ENCODE data around the gene TMC1.

The TMC1 gene

GRCh38 chr9:72592502-72593403 lies 71.3 kb downstream of the TMC1 start:
- CTCF ChIA-PET, result interaction anchor here (0.5 to 2.2 kb wide), 20 partner anchors 8 to 313 kb away, joined by 3 to 20 read pairs (median 5); no protein-coding TSS in a partner anchor
- Mint-ChIP-seq H3K4me3 (no peak overlapping the region), H3K4me1 (peaks cover 20% of the 10 kb centered on the region), H3K27ac (no peak overlapping the region), H3K9me3 (no peaks in the 10 kb centered on the region), H3K27me3 (peaks cover 18% of the 10 kb centered on the region), H3K36me3 (no peaks in the 10 kb centered on the region)
- DNase-seq, result peak; percentile 24

GRCh38 chr9:72596451-72597180 lies 75.2 kb downstream of the TMC1 start:
- no peak for DNase-seq
- H3K36me3 Mint-ChIP-seq, result no peaks in the 10 kb centered on the region
- H3K4me3 Mint-ChIP-seq, result no peak overlapping the region
- CTCF ChIA-PET, result interaction anchor here (0.5 to 2.3 kb wide), 5 partner anchors 132 to 315 kb away, joined by 3 to 10 read pairs (median 3); no protein-coding TSS in a partner anchor
- no peak overlapping the region for H3K27ac Mint-ChIP-seq
- H3K9me3 Mint-ChIP-seq, result no peaks in the 10 kb centered on the region
- peaks cover 9% of the 10 kb centered on the region for H3K4me1 Mint-ChIP-seq
- peaks cover 24% of the 10 kb centered on the region for H3K27me3 Mint-ChIP-seq

GRCh38 chr9:72597181-72597517 lies 75.7 kb downstream of the TMC1 start:
- Mint-ChIP-seq H3K4me3 (no peak overlapping the region), H3K27ac (no peak overlapping the region), H3K36me3 (no peaks in the 10 kb centered on the region), H3K27me3 (peaks cover 24% of the 10 kb centered on the region), H3K4me1 (peaks cover 9% of the 10 kb centered on the region), H3K9me3 (no peaks in the 10 kb centered on the region)
- CTCF ChIA-PET, result interaction anchor here (0.5 to 2.3 kb wide), 5 partner anchors 133 to 316 kb away, joined by 3 to 10 read pairs (median 3); no protein-coding TSS in a partner anchor
- DNase-seq, result no peak

GRCh38 chr9:72597601-72598000 lies 76.2 kb downstream of the TMC1 start:
- DNase-seq, result no peak

GRCh38 chr9:72598639-72599038 lies 77.2 kb downstream of the TMC1 start:
- Mint-ChIP-seq H3K9me3 (no peaks in the 10 kb centered on the region), H3K4me1 (peaks cover 5% of the 10 kb centered on the region), H3K36me3 (no peaks in the 10 kb centered on the region), H3K4me3 (no peak overlapping the region), H3K27me3 (peaks cover 16% of the 10 kb centered on the region), H3K27ac (no peak overlapping the region)
- DNase-seq, result no peak
- CTCF ChIA-PET, result interaction anchor here (1.6 kb wide), 1 partner anchor 319 kb away, joined by 4 read pairs; no protein-coding TSS in a partner anchor

More at GRCh38 chr9:72597601-72598000, 76.2 kb downstream of the TMC1 start:
- no peak overlapping the region for H3K27ac Mint-ChIP-seq
- peaks cover 6% of the 10 kb centered on the region for H3K4me1 Mint-ChIP-seq
- CTCF ChIA-PET, result interaction anchor here (0.9 to 2.3 kb wide), 5 partner anchors 305 to 318 kb away, joined by 3 to 10 read pairs (median 3); no protein-coding TSS in a partner anchor
- H3K36me3 Mint-ChIP-seq, result no peaks in the 10 kb centered on the region
- H3K27me3 Mint-ChIP-seq, result peaks cover 24% of the 10 kb centered on the region
- H3K4me3 Mint-ChIP-seq, result no peak overlapping the region
- no peaks in the 10 kb centered on the region for H3K9me3 Mint-ChIP-seq

- Mint-ChIP-seq H3K9me3 (no peaks in the 10 kb centered on the region), H3K4me3 (no peak overlapping the region), H3K27me3 (peaks cover 11% of the 10 kb centered on the region), H3K36me3 (no peaks in the 10 kb centered on the region), H3K4me1 (peaks cover 5% of the 10 kb centered on the region), H3K27ac (no peak overlapping the region)
- DNase-seq, result no peak
- CTCF ChIA-PET, result interaction anchor here (0.7 to 1.6 kb wide), 6 partner anchors 304 to 561 kb away, joined by 3 to 7 read pairs (median 4); no protein-coding TSS in a partner anchor
These were observed 78.6 kb downstream of the TMC1 start for GRCh38 chr9:72599874-72600534.

GRCh38 chr9:72600671-72601070 lies 79.3 kb downstream of the TMC1 start:
- CTCF ChIA-PET, result interaction anchor here (1.2 to 1.6 kb wide), 2 partner anchors 305 to 308 kb away, joined by 4 read pairs; no protein-coding TSS in a partner anchor
- Mint-ChIP-seq H3K4me3 (no peak overlapping the region), H3K27me3 (peaks cover 11% of the 10 kb centered on the region), H3K4me1 (peaks cover 5% of the 10 kb centered on the region), H3K36me3 (no peaks in the 10 kb centered on the region), H3K9me3 (no peaks in the 10 kb centered on the region), H3K27ac (no peak overlapping the region)
- no peak for DNase-seq

GRCh38 chr9:72601615-72602014 lies 80.2 kb downstream of the TMC1 start:
- Mint-ChIP-seq H3K9me3 (no peaks in the 10 kb centered on the region), H3K4me1 (peaks cover 3% of the 10 kb centered on the region), H3K36me3 (no peaks in the 10 kb centered on the region), H3K4me3 (no peak overlapping the region), H3K27ac (peak overlapping the region; percentile 42), H3K27me3 (peaks cover 11% of the 10 kb centered on the region)
- CTCF ChIA-PET, result interaction anchor here (1.0 to 1.2 kb wide), 3 partner anchors 309 to 398 kb away, joined by 3 read pairs; no protein-coding TSS in a partner anchor
- DNase-seq, result no peak

GRCh38 chr9:72612449-72612848 lies 91.0 kb downstream of the TMC1 start:
- H3K36me3 Mint-ChIP-seq, result no peaks in the 10 kb centered on the region
- H3K4me3 Mint-ChIP-seq, result no peak overlapping the region
- no peaks in the 10 kb centered on the region for H3K4me1 Mint-ChIP-seq
- peaks cover 4% of the 10 kb centered on the region for H3K27me3 Mint-ChIP-seq
- no peaks in the 10 kb centered on the region for H3K9me3 Mint-ChIP-seq
- DNase-seq, result no peak
- no peak overlapping the region for H3K27ac Mint-ChIP-seq
- CTCF ChIA-PET, result interaction anchor here (0.7 to 1.5 kb wide), 2 partner anchors 23 to 320 kb away, joined by 3 to 4 read pairs; no protein-coding TSS in a partner anchor

- Mint-ChIP-seq H3K4me3 (no peak overlapping the region), H3K27ac (no peak overlapping the region), H3K27me3 (peaks cover 4% of the 10 kb centered on the region), H3K36me3 (no peaks in the 10 kb centered on the region), H3K4me1 (no peaks in the 10 kb centered on the region), H3K9me3 (no peaks in the 10 kb centered on the region)
- no peak for DNase-seq
- CTCF ChIA-PET, result interaction anchor here (0.7 kb wide), 1 partner anchor 328 kb away, joined by 4 read pairs; no protein-coding TSS in a partner anchor
These were observed 92.7 kb downstream of the TMC1 start for GRCh38 chr9:72614067-72614466.

GRCh38 chr9:72615931-72616330 lies 94.5 kb downstream of the TMC1 start:
- no peak for DNase-seq

GRCh38 chr9:72618811-72619210 lies 97.4 kb downstream of the TMC1 start:
- peaks cover 5% of the 10 kb centered on the region for H3K27me3 Mint-ChIP-seq
- no peak overlapping the region for H3K27ac Mint-ChIP-seq
- no peaks in the 10 kb centered on the region for H3K36me3 Mint-ChIP-seq
- no peaks in the 10 kb centered on the region for H3K4me1 Mint-ChIP-seq
- CTCF ChIA-PET, result no interaction called here
- H3K4me3 Mint-ChIP-seq, result no peak overlapping the region
- DNase-seq, result no peak
- H3K9me3 Mint-ChIP-seq, result no peaks in the 10 kb centered on the region

More at GRCh38 chr9:72615931-72616330, 94.5 kb downstream of the TMC1 start:
- Mint-ChIP-seq H3K4me1 (no peaks in the 10 kb centered on the region), H3K27ac (no peak overlapping the region), H3K4me3 (no peak overlapping the region), H3K9me3 (no peaks in the 10 kb centered on the region), H3K27me3 (peaks cover 4% of the 10 kb centered on the region), H3K36me3 (no peaks in the 10 kb centered on the region)
- CTCF ChIA-PET, result no interaction called here

- CTCF ChIA-PET, result interaction anchor here (1.1 kb wide), 1 partner anchor 329 kb away, joined by 3 read pairs; no protein-coding TSS in a partner anchor
- Mint-ChIP-seq H3K27me3 (peaks cover 5% of the 10 kb centered on the region), H3K4me1 (no peaks in the 10 kb centered on the region), H3K27ac (no peak overlapping the region), H3K4me3 (no peak overlapping the region), H3K9me3 (no peaks in the 10 kb centered on the region), H3K36me3 (no peaks in the 10 kb centered on the region)
- no peak for DNase-seq
These were observed 100.8 kb downstream of the TMC1 start for GRCh38 chr9:72622186-72622585.
